ENCODE data around the gene ITIH4. TPM values are rescaled to one million over a fixed set of nuclear protein-coding genes. Genes with fewer than 3 reads are reported as not detected.
A peak's percentile ranks its signal among the peaks of the same experiment; 100 is the strongest.

ITIH4 gene
- total and polyA plus RNA-seq, 2 of the 13 experiments (the other 11 are each of a cell fraction or from before 2014, with no cell fraction given), result 2.7 to 5.3 TPM

GRCh38 chr3:52795298-52795900 is 35.1 kb downstream of the ITIH4 start (continued):
- TF ChIP-seq HIC2 (CRISPR knock-in tag; IDR thresholded peaks at IDR 0.05; ENCODE audit: low read depth) (peak; percentile 79), ZNF350 (CRISPR knock-in tag; IDR thresholded peaks at IDR 0.05; ENCODE audit: borderline replicate concordance, low read depth) (peak; percentile 82), TSC22D2 (CRISPR knock-in tag; IDR thresholded peaks at IDR 0.05; ENCODE audit: borderline replicate concordance) (peak; percentile 80; the same call in 1 of the 2 replicates), MEIS1 (CRISPR knock-in tag; IDR thresholded peaks at IDR 0.05; ENCODE audit: borderline replicate concordance) (no peak), SSRP1 (CRISPR knock-in tag; IDR thresholded peaks at IDR 0.05) (no peak), FOXC1 (CRISPR knock-in tag; IDR thresholded peaks at IDR 0.05; ENCODE audit: borderline replicate concordance) (no peak), ZNF331 (CRISPR knock-in tag; IDR thresholded peaks at IDR 0.05) (peak; percentile 74), ZNF816 (CRISPR knock-in tag; IDR thresholded peaks at IDR 0.05; ENCODE audit: borderline replicate concordance) (no peak; the same call in 1 of the 2 replicates), ZSCAN21 (CRISPR knock-in tag; IDR thresholded peaks at IDR 0.05; ENCODE audit: borderline replicate concordance) (peak; percentile 9; the same call in 1 of the 2 replicates), ZNF281 (CRISPR knock-in tag; IDR thresholded peaks at IDR 0.05; ENCODE audit: borderline replicate concordance) (peak; percentile 92), TBX3 (IDR thresholded peaks at IDR 0.05; ENCODE audit: borderline replicate concordance) (no peak; the same call in 1 of the 2 replicates), GMEB2 (CRISPR knock-in tag; IDR thresholded peaks at IDR 0.05; ENCODE audit: low read depth) (no peak), ZGPAT (CRISPR knock-in tag; IDR thresholded peaks at IDR 0.05) (peak; percentile 65), CREM (IDR thresholded peaks at IDR 0.05) (peak; percentile 72; the same call in 1 of the 2 replicates), CREM (CRISPR knock-in tag; IDR thresholded peaks at IDR 0.05) (no peak), SRF (IDR thresholded peaks at IDR 0.05; ENCODE audit: low read depth, low read length) (no peak), ZNF891 (CRISPR knock-in tag; IDR thresholded peaks at IDR 0.05) (peak; percentile 64; the same call in 1 of the 2 replicates), SMYD3 (CRISPR knock-in tag; IDR thresholded peaks at IDR 0.05) (peak; percentile 10; the same call in 1 of the 2 replicates)

All from HepG2 (cell line).